ENCODE results near the gene PARVB.

DNA sequence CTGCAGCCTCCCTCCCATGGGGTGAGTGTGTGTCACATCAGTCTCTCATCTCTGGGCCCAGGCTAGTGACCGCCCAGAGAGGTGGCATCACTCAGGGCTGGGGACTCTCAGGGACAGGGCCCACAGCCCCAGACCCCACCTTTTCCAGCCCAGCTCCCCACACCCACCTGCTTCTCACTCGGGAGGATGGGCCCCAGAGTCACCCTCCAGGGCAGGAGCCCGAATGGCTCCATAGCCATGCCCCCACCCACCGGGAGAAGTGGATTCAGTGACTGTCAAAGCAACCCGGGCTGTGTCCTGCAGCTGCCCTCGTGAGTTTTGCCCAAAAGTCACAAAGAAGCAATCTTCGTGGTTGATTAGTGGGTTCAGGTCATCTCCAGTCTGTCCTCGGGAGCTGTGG is 182.6 kb downstream of the PARVB start:
- TF ChIP-seq EZH2phosphoT487 (IDR thresholded peaks at IDR 0.05): no peak
- TF ChIP-seq CTCF (IDR thresholded peaks at IDR 0.05): no peak

Measured in neural progenitor cell (in vitro differentiated cells).